Sigmoid colon (tissue), 7 donors: ENCODE measurements around the gene TMEM37. TPM values are rescaled to one million over a fixed set of nuclear protein-coding genes. Genes with fewer than 3 reads are reported as not detected.

Experiments
- DNase-seq: peaks from one replicate; pipeline ENCODE4 v3.0.0-alpha.2; 2019
- H3K27ac ChIP-seq, 4 donors: fragments of 200-600 bp; sonication (generic); one replicate each; pipeline ENCODE4 v1.5.1; 2016 to 2019; ENCODE audit warnings: mild to moderate bottlenecking in 1 of 4
- H3K27me3 ChIP-seq, 3 donors: fragments of 200-600 bp; sonication (generic); one replicate each; pipeline ENCODE4 v1.5.1; 2019; ENCODE audit warnings: mild to moderate bottlenecking in 1 of 3
- H3K36me3 ChIP-seq, 4 donors: fragments of 200-600 bp; sonication (generic); one replicate each; pipeline ENCODE4 v1.5.1; 2016 to 2019
- H3K4me1 ChIP-seq, 4 donors: fragments of 200-600 bp; sonication (generic); one replicate each; pipeline ENCODE4 v1.5.1; 2017 to 2019
- H3K4me3 ChIP-seq, 4 donors: fragments of 200-600 bp; sonication (generic); one replicate each; pipeline ENCODE4 v1.5.1; 2017 to 2019; ENCODE audit warnings: mild to moderate bottlenecking in 2 of 4, moderate library complexity in 1 of 4
- H3K9me3 ChIP-seq, 4 donors: fragments of 200-600 bp in 3 of 4; sonication (generic) in 3 of 4; one replicate each; pipeline versions ENCODE4 v1.5.1 to v1.6.1; 2013 to 2019
- CTCF ChIP-seq, 4 experiments: fragments of 450-650 bp in 3 of 4; fragments of 200-600 bp in 1 of 4; IDR thresholded peaks; one replicate each; pipeline ENCODE4 v1.5.1; 2016 to 2019; ENCODE audit warnings: antibody characterized with exemption in 4 of 4, mild to moderate bottlenecking in 3 of 4, moderate library complexity in 2 of 4
- EP300 ChIP-seq, 4 donors: sonication (generic); formaldehyde crosslinking; IDR thresholded peaks; one replicate each; pipeline ENCODE4 v1.6.1; 2017; ENCODE audit warnings: antibody characterized with exemption in 4 of 4
- POLR2A ChIP-seq, 2 donors: fragments of 450-650 bp; IDR thresholded peaks; one replicate each; pipeline ENCODE4 v1.6.1; 2016; ENCODE audit warnings: antibody characterized with exemption in 2 of 2, mild to moderate bottlenecking in 2 of 2, moderate library complexity in 2 of 2
- POLR2AphosphoS5 ChIP-seq, 4 donors: sonication (generic); formaldehyde crosslinking; IDR thresholded peaks; one replicate each; pipeline ENCODE4 v1.6.1; 2017; ENCODE audit warnings: antibody characterized with exemption in 4 of 4
- WGBS, 2 donors: extraction: QIAGEN DNeasy Blood & Tissue Kit; methylation state at CpG; one replicate each; pipeline ENCODE4 v1.1.7; 2013; 5-methylcytosine and 5-hydroxymethylcytosine counted together
- intact Hi-C: fragments of 100-400 bp; cut with DNase I; formaldehyde crosslinking; loops from one replicate; pipeline ENCODE4 v1.15.1; 2023
- polyA plus RNA-seq, 3 donors: library from polyadenylated mRNA; stranded (reverse); fragments of 200-250 nt; gene quantifications; one replicate each; pipeline ENCODE4 v1.2.3, GENCODE V29; 2013
- total RNA-seq, 4 donors: library from RNA; depleted of rRNA; stranded (reverse); fragments of >200 nt; gene quantifications; one replicate each; pipeline ENCODE4 v1.1.0, GENCODE V29; 2016
- donor health status: healthy with polysubstance abuse.
- donor health status: Bipolar disorder and iron deficiency.
- donor health status: healthy.

TMEM37 gene
- total and polyA plus RNA-seq, 7 donors = 0.55 to 96.9 (median 6.1) TPM

- WGBS, 2 donors = 84 to 85% methylated on average over 6 of the region's 6 CpGs
- Histone ChIP-seq H3K27ac (no peak overlapping the region), H3K36me3 (no peaks in the 10 kb centered on the region), H3K27me3 (no peaks in the 10 kb centered on the region), H3K9me3 (no peaks in the 10 kb centered on the region), H3K4me1 (peaks cover 0 to 9% (median 3%) of the 10 kb centered on the region in 4 donors), H3K4me3 (no peak overlapping the region)
- no peak for DNase-seq
- intact Hi-C loops = no loop called here
- TF ChIP-seq POLR2AphosphoS5 (IDR thresholded peaks at IDR 0.05) (no peak), CTCF (IDR thresholded peaks at IDR 0.05) (no peak), POLR2A (IDR thresholded peaks at IDR 0.05) (no peak), EP300 (IDR thresholded peaks at IDR 0.05) (no peak)
Measured at GRCh38 chr2:119484834-119485233, 53.2 kb downstream of the TMEM37 start.

- WGBS, 2 donors = 84 to 89% methylated on average over 12 of the region's 12 CpGs
- H3K4me1 ChIP-seq = peaks cover 0 to 9% (median 3%) of the 10 kb centered on the region in 4 donors
- H3K27me3 ChIP-seq = no peaks in the 10 kb centered on the region
- intact Hi-C loops = no loop called here
- no peaks in the 10 kb centered on the region for H3K9me3 ChIP-seq
- H3K4me3 ChIP-seq = no peak overlapping the region
- peak; percentile 36 for DNase-seq
- H3K27ac ChIP-seq = no peak overlapping the region
- TF ChIP-seq CTCF (IDR thresholded peaks at IDR 0.05) (no peak), EP300 (IDR thresholded peaks at IDR 0.05) (no peak), POLR2A (IDR thresholded peaks at IDR 0.05) (no peak), POLR2AphosphoS5 (IDR thresholded peaks at IDR 0.05) (no peak)
- no peaks in the 10 kb centered on the region for H3K36me3 ChIP-seq
Measured at GRCh38 chr2:119485336-119486110, 53.9 kb downstream of the TMEM37 start.

GRCh38 chr2:119486196-119486827 lies 54.7 kb downstream of the TMEM37 start:
- no peaks in the 10 kb centered on the region for H3K9me3 ChIP-seq
- TF ChIP-seq CTCF (IDR thresholded peaks at IDR 0.05) (no peak), EP300 (IDR thresholded peaks at IDR 0.05) (no peak), POLR2AphosphoS5 (IDR thresholded peaks at IDR 0.05) (no peak), POLR2A (IDR thresholded peaks at IDR 0.05) (no peak)
- H3K27me3 ChIP-seq = no peaks in the 10 kb centered on the region
- H3K36me3 ChIP-seq = no peaks in the 10 kb centered on the region
- DNase-seq = peak; percentile 17
- no peak overlapping the region for H3K4me3 ChIP-seq
- intact Hi-C loops = no loop called here
- H3K4me1 ChIP-seq = peaks cover 0 to 9% (median 3%) of the 10 kb centered on the region in 4 donors
- 87 to 90% methylated on average over 10 of the region's 10 CpGs for WGBS, 2 donors
- no peak overlapping the region for H3K27ac ChIP-seq

- Histone ChIP-seq H3K27ac (no peak overlapping the region), H3K4me3 (no peak overlapping the region), H3K4me1 (peaks cover 0 to 13% (median 6%) of the 10 kb centered on the region in 4 donors), H3K36me3 (no peaks in the 10 kb centered on the region), H3K9me3 (no peaks in the 10 kb centered on the region), H3K27me3 (no peaks in the 10 kb centered on the region)
- WGBS, 2 donors = 74 to 90% methylated on average over 7 of the region's 7 CpGs
- intact Hi-C loops = no loop called here
- no peak for DNase-seq
- TF ChIP-seq CTCF (IDR thresholded peaks at IDR 0.05) (no peak), POLR2A (IDR thresholded peaks at IDR 0.05) (no peak), EP300 (IDR thresholded peaks at IDR 0.05) (no peak), POLR2AphosphoS5 (IDR thresholded peaks at IDR 0.05) (no peak)
Measured at GRCh38 chr2:119486886-119487285, 55.2 kb downstream of the TMEM37 start.
